SK-N-SH (cell line): Measurements from ENCODE around the gene TTC39B. TPM values are rescaled to one million over a fixed set of nuclear protein-coding genes. Genes with fewer than 3 reads are reported as not detected.

ENCODE experiments used
- CTCF ChIA-PET: fragments of 300-600, 350-600 bp; formaldehyde crosslinking; extraction: SDS; loops from one replicate; lab custom pipeline; 2021; lab: Yijun Ruan, JAX
- POLR2A ChIA-PET: fragments of 350-600 bp; sonication (Branson Sonifier 250); formaldehyde crosslinking; extraction: SDS; loops from one replicate; lab custom pipeline; 2020; ENCODE audit warnings: antibody characterized with exemption, inconsistent platforms; lab: Yijun Ruan, JAX
- DNase-seq: peaks from one replicate; pipeline ENCODE4 v3.0.0; 2012
- H2AFZ ChIP-seq: fragments of 200-600 bp; sonication (generic); 2 replicates; pipeline ENCODE4 v1.8.1; 2016; ENCODE audit warnings: antibody characterized with exemption, mild to moderate bottlenecking, low read depth
- H3F3A ChIP-seq: fragments of 200-600 bp; sonication (generic); replicated peaks from 2 replicates; pipeline ENCODE3; 2016; ENCODE audit warnings: antibody characterized with exemption, mild to moderate bottlenecking; ENCODE audit not compliant: insufficient read depth
- H3K27ac ChIP-seq, 2 experiments: fragments of 200-500 bp in 1 of 2; fragments of 200-600 bp in 1 of 2; sonication (Bioruptor generic) in 1 of 2; sonication (generic), shearing (Covaris generic) in 1 of 2; 2 replicates each; pipeline versions ENCODE4 v1.5.1 to v1.6.1; 2014 to 2016; ENCODE audit warnings: low read depth in 2 of 2, inconsistent platforms in 1 of 2, low read length in 1 of 2, mild to moderate bottlenecking in 1 of 2, mixed read lengths in 1 of 2
- H3K27me3 ChIP-seq: fragments of 200-600 bp; sonication (generic), shearing (Covaris generic); 2 replicates; pipeline ENCODE4 v1.6.1; 2016; ENCODE audit warnings: mixed run types; ENCODE audit not compliant: insufficient read depth
- H3K36me3 ChIP-seq, 2 experiments: fragments of 200-500 bp in 1 of 2; fragments of 200-600 bp in 1 of 2; sonication (Bioruptor generic) in 1 of 2; sonication (generic) in 1 of 2; replicated peaks in 1 of 2; 2 replicates each; pipeline versions ENCODE3 to v1.5.1; 2014 to 2016; ENCODE audit warnings: low read length in 1 of 2, mild to moderate bottlenecking in 1 of 2; ENCODE audit not compliant: insufficient read depth in 2 of 2, control insufficient read depth in 1 of 2
- H3K4me1 ChIP-seq, 2 experiments: fragments of 200-500 bp in 1 of 2; fragments of 200-600 bp in 1 of 2; sonication (Bioruptor generic) in 1 of 2; sonication (generic), shearing (Covaris generic) in 1 of 2; 2 replicates each; pipeline versions ENCODE4 v1.5.1 to v1.6.1; 2014 to 2016; ENCODE audit warnings: low read depth in 1 of 2, low read length in 1 of 2, mixed run types in 1 of 2; ENCODE audit not compliant: insufficient read depth in 2 of 2, control insufficient read depth in 1 of 2
- H3K4me2 ChIP-seq: fragments of 200-600 bp; sonication (generic), shearing (Covaris generic); 2 replicates; pipeline ENCODE4 v1.6.1; 2017; ENCODE audit warnings: mixed run types
- H3K4me3 ChIP-seq, 2 experiments: fragments of 200-500 bp in 1 of 2; fragments of 200-600 bp in 1 of 2; sonication (Bioruptor generic) in 1 of 2; sonication (generic), shearing (Covaris generic) in 1 of 2; 2 replicates each; pipeline versions ENCODE4 v1.5.1 to v1.8.1; 2014 to 2016; ENCODE audit warnings: low read depth in 2 of 2, inconsistent platforms in 1 of 2, low read length in 1 of 2, mild to moderate bottlenecking in 1 of 2, mixed read lengths in 1 of 2, moderate library complexity in 1 of 2
- H3K79me2 ChIP-seq: fragments of 200-600 bp; sonication (generic); 2 replicates; pipeline ENCODE4 v1.8.1; 2017; ENCODE audit warnings: mild to moderate bottlenecking; ENCODE audit not compliant: insufficient read depth
- H3K9ac ChIP-seq: fragments of 200-600 bp; sonication (generic); 2 replicates; pipeline ENCODE4 v1.6.1; 2017; ENCODE audit warnings: mixed run types
- H3K9me2 ChIP-seq: fragments of 200-600 bp; sonication (generic); 2 replicates; pipeline ENCODE4 v1.6.1; 2017; ENCODE audit warnings: mixed run types
- H3K9me3 ChIP-seq: fragments of 200-600 bp; sonication (generic); 2 replicates; pipeline ENCODE4 v1.6.1; 2017; ENCODE audit warnings: mixed run types, mild to moderate bottlenecking, moderate library complexity
- H4K20me1 ChIP-seq: fragments of 200-600 bp; sonication (generic); 2 replicates; pipeline ENCODE4 v1.6.1; 2017; ENCODE audit warnings: mild to moderate bottlenecking, mixed run types; ENCODE audit not compliant: insufficient read depth
- CHD2 ChIP-seq: fragments of 150-350 bp; IDR thresholded peaks from 2 replicates; pipeline ENCODE4 v1.6.1; 2018; ENCODE audit warnings: low read length; ENCODE audit not compliant: partially characterized antibody
- EZH2phosphoT487 ChIP-seq: fragments of 200-600 bp; sonication (generic); IDR thresholded peaks from 2 replicates; pipeline ENCODE4 v1.6.1; 2017; ENCODE audit warnings: low read depth, mixed run types, mild to moderate bottlenecking, antibody characterized with exemption, moderate library complexity, borderline replicate concordance
- FOXJ3 ChIP-seq: sonication (generic); formaldehyde crosslinking; IDR thresholded peaks from 2 replicates; pipeline ENCODE4 v1.5.1; 2020; ENCODE audit warnings: mild to moderate bottlenecking, missing genetic modification reagents
- GABPA ChIP-seq: IDR thresholded peaks from 2 replicates; pipeline ENCODE4 v1.4.0; 2012; ENCODE audit warnings: low read depth, mild to moderate bottlenecking
- JUND ChIP-seq: IDR thresholded peaks from 2 replicates; pipeline ENCODE4 v1.4.0; 2012
- MEF2A ChIP-seq: IDR thresholded peaks from 2 replicates; pipeline ENCODE4 v1.4.0; 2012; ENCODE audit warnings: low read depth, borderline replicate concordance
- MXI1 ChIP-seq: IDR thresholded peaks from 2 replicates; pipeline ENCODE4 v1.6.1; 2012; ENCODE audit warnings: mild to moderate bottlenecking, low read depth, low read length, improper control_type of control experiment
- NRF1 ChIP-seq: IDR thresholded peaks from 2 replicates; pipeline ENCODE4 v1.6.1; 2012; ENCODE audit warnings: low read depth, mild to moderate bottlenecking, low read length
- RAD21 ChIP-seq: IDR thresholded peaks from 2 replicates; pipeline ENCODE4 v1.6.1; 2012; ENCODE audit warnings: mild to moderate bottlenecking, low read length
- RCOR1 ChIP-seq: fragments of 150-350 bp; IDR thresholded peaks from 2 replicates; pipeline ENCODE4 v1.6.1; 2017; ENCODE audit warnings: antibody characterized with exemption, low read length
- RXRA ChIP-seq: IDR thresholded peaks from 2 replicates; pipeline ENCODE4 v1.4.0; 2012; ENCODE audit warnings: low read depth, mild to moderate bottlenecking, borderline replicate concordance
- SIN3A ChIP-seq: IDR thresholded peaks from 2 replicates; pipeline ENCODE4 v1.6.1; 2012; ENCODE audit warnings: low read depth, mild to moderate bottlenecking, low read length, moderate library complexity, borderline replicate concordance
- TAF1 ChIP-seq: IDR thresholded peaks from 2 replicates; pipeline ENCODE4 v1.6.1; 2012; ENCODE audit warnings: low read depth, mild to moderate bottlenecking, low read length, moderate library complexity, borderline replicate concordance
- TCF12 ChIP-seq: IDR thresholded peaks from 2 replicates; pipeline ENCODE4 v1.4.0; 2012
- YY1 ChIP-seq: IDR thresholded peaks from 2 replicates; pipeline ENCODE4 v1.4.0; 2012; ENCODE audit warnings: low read depth, mild to moderate bottlenecking
- WGBS: methylation state at CpG from one replicate; pipeline ENCODE4 v1.1.6; 2017; ENCODE audit warnings: low lambda C conversion rate; 5-methylcytosine and 5-hydroxymethylcytosine counted together
- polyA plus RNA-seq, 3 experiments: library from polyadenylated mRNA; depleted of rRNA; stranded (reverse); fragments of >200 nt; gene quantifications; 2 replicates each; pipeline ENCODE4 v1.2.3, GENCODE V29; 2012
- TF ChIP-seq, protein P1 (sequence below): IDR thresholded peaks from 2 replicates; pipeline ENCODE4 v1.4.0; 2012; ENCODE audit warnings: low read depth
- TF ChIP-seq, protein P2 (sequence below): IDR thresholded peaks from 2 replicates; pipeline ENCODE4 v1.6.1; 2012; ENCODE audit warnings: mild to moderate bottlenecking, low read depth, low read length, moderate library complexity
- TF ChIP-seq, protein P3 (sequence below): fragments of 150-350 bp; IDR thresholded peaks from 2 replicates; pipeline ENCODE4 v1.6.1; 2017; ENCODE audit warnings: antibody characterized with exemption, low read length, low read depth, borderline replicate concordance
- TF ChIP-seq, protein P4 (sequence below): fragments of 200-600 bp; sonication (generic); IDR thresholded peaks from 2 replicates; pipeline ENCODE4 v1.6.1; 2017; ENCODE audit warnings: antibody characterized with exemption, mild to moderate bottlenecking, moderate library complexity

The TTC39B gene
- polyA plus RNA-seq, 1 of the 3 experiments (the other 2 are of a cell fraction) = 0.54 TPM

DNA sequence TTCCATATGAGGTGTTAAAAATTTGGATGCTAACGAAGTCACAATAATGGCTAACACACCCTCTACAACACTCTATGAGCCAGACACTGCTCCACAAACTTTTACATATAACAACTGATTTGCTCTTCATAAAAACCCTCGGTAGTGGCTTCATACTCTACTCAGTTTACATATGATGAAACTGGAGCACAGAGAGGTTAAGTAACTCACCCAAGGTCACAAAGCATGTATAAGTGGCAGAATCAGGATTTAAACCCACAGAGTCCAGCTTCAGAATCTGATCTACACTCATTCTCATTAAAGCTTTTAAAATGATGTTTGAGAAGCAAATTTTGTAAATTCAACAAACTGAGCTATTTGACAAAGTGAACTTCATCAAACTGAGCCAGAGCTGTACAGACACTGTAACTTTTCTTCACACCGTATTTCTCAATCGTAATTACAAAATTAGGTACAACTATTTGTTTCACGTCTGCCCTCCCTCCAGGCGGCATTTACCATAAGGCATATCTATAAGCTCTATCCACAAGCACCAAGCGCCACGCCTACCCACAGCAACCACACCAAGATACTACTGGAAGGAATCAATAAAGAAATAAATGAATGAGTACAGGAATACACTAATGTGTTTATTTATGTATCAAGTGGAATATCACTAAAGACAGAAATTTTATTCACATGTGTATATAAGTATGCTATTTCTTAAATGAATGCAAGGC, 24.3 kb downstream of the TTC39B start:
- H3K9me2 ChIP-seq = no peaks in the 10 kb centered on the region
- ChIA-PET POLR2A (no interaction called here), CTCF (interaction anchor here (0.9 to 1.4 kb wide), 2 partner anchors 72 to 324 kb away, joined by 3 to 5 read pairs; no protein-coding TSS in a partner anchor)
- WGBS = 87% methylated on average over 8 of the region's 8 CpGs
- H3K27ac ChIP-seq = no peak overlapping the region
- no peak overlapping the region; the same call in 1 of the 2 replicates for H2AFZ ChIP-seq
- no peak for DNase-seq
- H3K27me3 ChIP-seq = no peaks in the 10 kb centered on the region
- TF ChIP-seq RAD21 (no peak), MEF2A (no peak), GABPA (no peak), YY1 (no peak), EZH2phosphoT487 (no peak), JUND (no peak), SIN3A (no peak)
- TF ChIP-seq, protein P1, sequence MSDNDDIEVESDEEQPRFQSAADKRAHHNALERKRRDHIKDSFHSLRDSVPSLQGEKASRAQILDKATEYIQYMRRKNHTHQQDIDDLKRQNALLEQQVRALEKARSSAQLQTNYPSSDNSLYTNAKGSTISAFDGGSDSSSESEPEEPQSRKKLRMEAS = no peak
- no peaks in the 10 kb centered on the region for H3F3A ChIP-seq
- H3K4me2 ChIP-seq = no peak overlapping the region
- H4K20me1 ChIP-seq = no peaks in the 10 kb centered on the region
- H3K9ac ChIP-seq = no peak overlapping the region
- H3K4me1 ChIP-seq = no peaks in the 10 kb centered on the region
- no peak overlapping the region for H3K4me3 ChIP-seq
- H3K79me2 ChIP-seq = no peaks in the 10 kb centered on the region
- H3K36me3 ChIP-seq = no peaks in the 10 kb centered on the region
- no peaks in the 10 kb centered on the region for H3K9me3 ChIP-seq

DNA sequence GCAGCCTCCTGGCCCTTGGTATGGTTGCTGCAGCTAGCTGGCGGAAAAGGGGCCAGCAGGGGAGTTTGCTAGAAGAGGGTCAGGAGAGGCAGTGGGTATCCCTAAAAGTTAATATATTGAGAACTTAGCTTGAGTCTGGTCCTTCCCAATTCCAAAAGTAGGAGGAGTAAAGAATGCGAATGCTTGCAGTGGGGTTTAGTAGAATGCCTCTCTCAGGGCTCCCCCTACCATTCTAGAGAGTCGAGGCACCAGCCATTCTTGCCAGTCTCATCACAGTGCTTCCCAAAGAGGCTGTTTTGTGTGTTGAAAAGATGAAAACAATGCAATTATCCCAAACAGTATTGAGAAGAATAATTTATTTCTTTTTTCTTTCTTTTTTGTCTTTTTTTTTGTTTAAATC, 26.4 kb downstream of the TTC39B start:
- Histone ChIP-seq H3K9me2 (no peaks in the 10 kb centered on the region), H4K20me1 (no peaks in the 10 kb centered on the region), H3K27ac (no peak overlapping the region), H3K4me2 (no peak overlapping the region), H2AFZ (no peak overlapping the region), H3K79me2 (no peaks in the 10 kb centered on the region), H3K36me3 (no peaks in the 10 kb centered on the region), H3K4me3 (no peak overlapping the region), H3K9ac (no peak overlapping the region), H3K9me3 (no peaks in the 10 kb centered on the region), H3K4me1 (no peaks in the 10 kb centered on the region), H3K27me3 (no peaks in the 10 kb centered on the region), H3F3A (no peaks in the 10 kb centered on the region)
- no peak for DNase-seq
- CTCF ChIA-PET = no interaction called here
- POLR2A ChIA-PET = interaction anchor here (0.7 kb wide), 1 partner anchor 26 kb away, joined by 3 read pairs; the partner anchor contains the start of gene TTC39B
- WGBS = 91% methylated on average over 3 of the region's 3 CpGs
- TF ChIP-seq TCF12 (no peak), CHD2 (no peak), NRF1 (no peak), RCOR1 (no peak), SIN3A (no peak), TAF1 (no peak), MXI1 (no peak), RAD21 (no peak), RXRA (no peak), FOXJ3 (CRISPR knock-in tag) (no peak), MEF2A (no peak), EZH2phosphoT487 (no peak)
- TF ChIP-seq, protein P2, sequence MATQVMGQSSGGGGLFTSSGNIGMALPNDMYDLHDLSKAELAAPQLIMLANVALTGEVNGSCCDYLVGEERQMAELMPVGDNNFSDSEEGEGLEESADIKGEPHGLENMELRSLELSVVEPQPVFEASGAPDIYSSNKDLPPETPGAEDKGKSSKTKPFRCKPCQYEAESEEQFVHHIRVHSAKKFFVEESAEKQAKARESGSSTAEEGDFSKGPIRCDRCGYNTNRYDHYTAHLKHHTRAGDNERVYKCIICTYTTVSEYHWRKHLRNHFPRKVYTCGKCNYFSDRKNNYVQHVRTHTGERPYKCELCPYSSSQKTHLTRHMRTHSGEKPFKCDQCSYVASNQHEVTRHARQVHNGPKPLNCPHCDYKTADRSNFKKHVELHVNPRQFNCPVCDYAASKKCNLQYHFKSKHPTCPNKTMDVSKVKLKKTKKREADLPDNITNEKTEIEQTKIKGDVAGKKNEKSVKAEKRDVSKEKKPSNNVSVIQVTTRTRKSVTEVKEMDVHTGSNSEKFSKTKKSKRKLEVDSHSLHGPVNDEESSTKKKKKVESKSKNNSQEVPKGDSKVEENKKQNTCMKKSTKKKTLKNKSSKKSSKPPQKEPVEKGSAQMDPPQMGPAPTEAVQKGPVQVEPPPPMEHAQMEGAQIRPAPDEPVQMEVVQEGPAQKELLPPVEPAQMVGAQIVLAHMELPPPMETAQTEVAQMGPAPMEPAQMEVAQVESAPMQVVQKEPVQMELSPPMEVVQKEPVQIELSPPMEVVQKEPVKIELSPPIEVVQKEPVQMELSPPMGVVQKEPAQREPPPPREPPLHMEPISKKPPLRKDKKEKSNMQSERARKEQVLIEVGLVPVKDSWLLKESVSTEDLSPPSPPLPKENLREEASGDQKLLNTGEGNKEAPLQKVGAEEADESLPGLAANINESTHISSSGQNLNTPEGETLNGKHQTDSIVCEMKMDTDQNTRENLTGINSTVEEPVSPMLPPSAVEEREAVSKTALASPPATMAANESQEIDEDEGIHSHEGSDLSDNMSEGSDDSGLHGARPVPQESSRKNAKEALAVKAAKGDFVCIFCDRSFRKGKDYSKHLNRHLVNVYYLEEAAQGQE = no peak
- TF ChIP-seq, protein P3, sequence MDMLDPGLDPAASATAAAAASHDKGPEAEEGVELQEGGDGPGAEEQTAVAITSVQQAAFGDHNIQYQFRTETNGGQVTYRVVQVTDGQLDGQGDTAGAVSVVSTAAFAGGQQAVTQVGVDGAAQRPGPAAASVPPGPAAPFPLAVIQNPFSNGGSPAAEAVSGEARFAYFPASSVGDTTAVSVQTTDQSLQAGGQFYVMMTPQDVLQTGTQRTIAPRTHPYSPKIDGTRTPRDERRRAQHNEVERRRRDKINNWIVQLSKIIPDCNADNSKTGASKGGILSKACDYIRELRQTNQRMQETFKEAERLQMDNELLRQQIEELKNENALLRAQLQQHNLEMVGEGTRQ = no peak
- TF ChIP-seq, protein P4, sequence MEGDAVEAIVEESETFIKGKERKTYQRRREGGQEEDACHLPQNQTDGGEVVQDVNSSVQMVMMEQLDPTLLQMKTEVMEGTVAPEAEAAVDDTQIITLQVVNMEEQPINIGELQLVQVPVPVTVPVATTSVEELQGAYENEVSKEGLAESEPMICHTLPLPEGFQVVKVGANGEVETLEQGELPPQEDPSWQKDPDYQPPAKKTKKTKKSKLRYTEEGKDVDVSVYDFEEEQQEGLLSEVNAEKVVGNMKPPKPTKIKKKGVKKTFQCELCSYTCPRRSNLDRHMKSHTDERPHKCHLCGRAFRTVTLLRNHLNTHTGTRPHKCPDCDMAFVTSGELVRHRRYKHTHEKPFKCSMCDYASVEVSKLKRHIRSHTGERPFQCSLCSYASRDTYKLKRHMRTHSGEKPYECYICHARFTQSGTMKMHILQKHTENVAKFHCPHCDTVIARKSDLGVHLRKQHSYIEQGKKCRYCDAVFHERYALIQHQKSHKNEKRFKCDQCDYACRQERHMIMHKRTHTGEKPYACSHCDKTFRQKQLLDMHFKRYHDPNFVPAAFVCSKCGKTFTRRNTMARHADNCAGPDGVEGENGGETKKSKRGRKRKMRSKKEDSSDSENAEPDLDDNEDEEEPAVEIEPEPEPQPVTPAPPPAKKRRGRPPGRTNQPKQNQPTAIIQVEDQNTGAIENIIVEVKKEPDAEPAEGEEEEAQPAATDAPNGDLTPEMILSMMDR = no peak
- TF ChIP-seq, protein P1 = no peak
